HG03469 (cell line): ENCODE measurements around the gene DEDD.

ENCODE experiments used
- ATAC-seq: cut with Tn5 transposase; IDR thresholded peaks from one replicate; pipeline ENCODE4 v1.9.1; 2021; ENCODE audit warnings: mild to moderate bottlenecking, moderate library complexity, moderate number of reproducible peaks; ENCODE audit not compliant: unreplicated experiment

Gene DEDD

GRCh38 chr1:161132410-161133219 lies at the start of gene DEDD:
TSS of gene DEDD (minus strand) at chr1:161132667. CDS start at chr1:161124462, 8,205 bp downstream.
- peak; percentile 85 for ATAC-seq

- no peak for ATAC-seq
These were observed 49.7 kb upstream of the DEDD start for GRCh38 chr1:161182214-161182613.

- no peak for ATAC-seq
These were observed 48.2 kb upstream of the DEDD start for GRCh38 chr1:161180639-161181038.

GRCh38 chr1:161179698-161180097 lies 47.2 kb upstream of the DEDD start:
- ATAC-seq: no peak

- no peak for ATAC-seq
These were observed 45.4 kb upstream of the DEDD start for GRCh38 chr1:161177936-161178244.

- ATAC-seq: peak; percentile 41
These were observed 44.9 kb upstream of the DEDD start, which contains the start of gene B4GALT3 for GRCh38 chr1:161177112-161177935. TSS of gene B4GALT3 (minus strand) at chr1:161177507. CDS start at chr1:161176060, 1,447 bp downstream.

GRCh38 chr1:161176468-161177111 lies 44.1 kb upstream of the DEDD start:
- ATAC-seq: no peak

- no peak for ATAC-seq
These were observed 43.4 kb upstream of the DEDD start for GRCh38 chr1:161175771-161176453.

- ATAC-seq: no peak
These were observed 42.4 kb upstream of the DEDD start for GRCh38 chr1:161174911-161175310.

GRCh38 chr1:161173711-161174110 lies 41.2 kb upstream of the DEDD start:
- no peak for ATAC-seq

GRCh38 chr1:161172776-161173376 lies 40.4 kb upstream of the DEDD start:
- no peak for ATAC-seq

- ATAC-seq: no peak
These were observed 39.9 kb upstream of the DEDD start for GRCh38 chr1:161172349-161172748.

- ATAC-seq: no peak
These were observed 39.2 kb upstream of the DEDD start for GRCh38 chr1:161171696-161172095.

GRCh38 chr1:161171191-161171590 lies 38.7 kb upstream of the DEDD start:
- no peak for ATAC-seq

- ATAC-seq: no peak
These were observed 36.4 kb upstream of the DEDD start for GRCh38 chr1:161168906-161169305.

- no peak for ATAC-seq
These were observed 34.4 kb upstream of the DEDD start for GRCh38 chr1:161166669-161167548.

GRCh38 chr1:161165742-161166668 lies 33.5 kb upstream of the DEDD start, which contains the start of gene PPOX:
TSS of gene PPOX (plus strand) at chr1:161166426. CDS start at chr1:161166848, 422 bp downstream.
- ATAC-seq: peak; percentile 88

GRCh38 chr1:161164901-161165610 lies 32.6 kb upstream of the DEDD start:
- ATAC-seq: no peak
